Heart right ventricle (tissue), 16 donors: ENCODE measurements around the gene EPYC. TPM values are rescaled to one million over a fixed set of nuclear protein-coding genes. Genes with fewer than 3 reads are reported as not detected.

Experiments used
- ATAC-seq, 8 donors: fragments of 200-7000 bp; cut with Tn5 transposase; one replicate each; pipeline ENCODE4 v1.9.1; 2020; ENCODE audit warnings: mild to moderate bottlenecking in 8 of 8, moderate library complexity in 8 of 8, moderate number of reproducible peaks in 1 of 8
- DNase-seq, 2 donors: peaks; one replicate each; pipeline ENCODE4 v3.0.0-alpha.2; 2020
- H3K27ac ChIP-seq, 10 donors: fragments of 200-600 bp; sonication (generic) in 2 of 10; one replicate each; pipeline versions ENCODE4 v1.5.0 to v1.8.0; 2020 to 2022; ENCODE audit warnings: mild to moderate bottlenecking in 3 of 10
- H3K27me3 ChIP-seq, 7 donors: fragments of 200-600 bp; one replicate each; pipeline ENCODE4 v1.8.0; 2021 to 2022; ENCODE audit warnings: mild to moderate bottlenecking in 2 of 7
- H3K36me3 ChIP-seq, 9 donors: fragments of 200-600 bp; sonication (generic) in 1 of 9; one replicate each; pipeline versions ENCODE4 v1.5.0 to v1.8.0; 2020 to 2022; ENCODE audit warnings: mild to moderate bottlenecking in 2 of 9
- H3K4me1 ChIP-seq, 9 donors: fragments of 200-600 bp; sonication (generic) in 1 of 9; one replicate each; pipeline versions ENCODE4 v1.5.0 to v1.8.0; 2020 to 2022; ENCODE audit warnings: mild to moderate bottlenecking in 4 of 9
- H3K4me3 ChIP-seq, 10 donors: fragments of 200-600 bp; sonication (generic) in 2 of 10; one replicate each; pipeline versions ENCODE4 v1.5.0 to v1.8.0; 2020 to 2022; ENCODE audit warnings: mild to moderate bottlenecking in 7 of 10, moderate library complexity in 2 of 10
- H3K9me3 ChIP-seq, 11 donors: fragments of 200-600 bp in 10 of 11; sonication (generic) in 2 of 11; one replicate each; pipeline versions ENCODE4 v1.5.0 to v1.8.0; 2013 to 2022; ENCODE audit warnings: mild to moderate bottlenecking in 2 of 11, control low read depth in 1 of 11, moderate library complexity in 1 of 11
- WGBS, 2 donors: extraction: QIAGEN DNeasy Blood & Tissue Kit; methylation state at CpG; one replicate each; pipeline ENCODE4 v1.1.7; 2013; ENCODE audit warnings: inconsistent platforms in 1 of 2; 5-methylcytosine and 5-hydroxymethylcytosine counted together
- intact Hi-C, 10 donors: fragments of 100-400 bp; cut with DNase I; formaldehyde crosslinking; loops; one replicate each; pipeline versions ENCODE4 v1.11.1 to v1.14.2; 2022
- polyA plus RNA-seq, 2 donors: library from polyadenylated mRNA; stranded (reverse); fragments of 200-250 nt; gene quantifications; one replicate each; pipeline ENCODE4 v1.2.3, GENCODE V29; 2013
- total RNA-seq, 10 donors: library from RNA; stranded (reverse); fragmentation: NEBNext Ultra II Directional in 3 of 10; extraction: Animal tissue kit (Norgen Biotek cat#: 25700) in 3 of 10; gene quantifications; one replicate each; pipeline versions ENCODE4 v1.2.1 to v1.2.4, GENCODE V29; 2021 to 2023
- TF ChIP-seq, protein P1 (sequence below), 9 donors: fragments of 200-600 bp; sonication (generic) in 2 of 9; IDR thresholded peaks; one replicate each; pipeline versions ENCODE4 v1.5.0 to v1.8.0; 2021 to 2022; ENCODE audit warnings: antibody characterized with exemption in 9 of 9, mild to moderate bottlenecking in 5 of 9, moderate library complexity in 1 of 9
- donor health status: Arrhythmogenic right ventricular cardiomyopathy.
- donor health status: ischemic (EF 13 %, LVEDD 7.1; RV severe dilation, severe dysfunction).
- donor health status: healthy with polysubstance abuse.
- donor health status: DM: no; HTN: yes; CAD: no.
- donor health status: DM: no; HTN: no; CAD: no.
- donor health status: ischemic (EF 25% LVEDD 6.9; RV normal size, moderate dysfunction).
- donor health status: ischemic (EF 25% LVEDD 5.7; RV mildly dilated, moderate dysfunction).
- donor health status: healthy.
- donor health status: DM: yes; HTN: yes; CAD: no.
- donor health status: Ischemic cardiomyopathy.
- donor health status: ischemic (EF 35%, LVEDD 5.7; RV mildly dilated, moderate dysfunction).
- donor health status: nonischemic (EF 11% LVEDD 7.7; RV severe dilation, severe dysfunction).
- donor health status: DM: yes; HTN: yes; CAD: no.
- donor health status: PGD.
- donor health status: ischemic (EF 29% LVEDD 5.4; RV normal size, mild dysfunction).
- donor health status: nonischemic (EF 23%, LVEDD 6.1; RV moderate dilation, normal function).

EPYC gene
- total and polyA plus RNA-seq, 12 donors: not detected

DNA sequence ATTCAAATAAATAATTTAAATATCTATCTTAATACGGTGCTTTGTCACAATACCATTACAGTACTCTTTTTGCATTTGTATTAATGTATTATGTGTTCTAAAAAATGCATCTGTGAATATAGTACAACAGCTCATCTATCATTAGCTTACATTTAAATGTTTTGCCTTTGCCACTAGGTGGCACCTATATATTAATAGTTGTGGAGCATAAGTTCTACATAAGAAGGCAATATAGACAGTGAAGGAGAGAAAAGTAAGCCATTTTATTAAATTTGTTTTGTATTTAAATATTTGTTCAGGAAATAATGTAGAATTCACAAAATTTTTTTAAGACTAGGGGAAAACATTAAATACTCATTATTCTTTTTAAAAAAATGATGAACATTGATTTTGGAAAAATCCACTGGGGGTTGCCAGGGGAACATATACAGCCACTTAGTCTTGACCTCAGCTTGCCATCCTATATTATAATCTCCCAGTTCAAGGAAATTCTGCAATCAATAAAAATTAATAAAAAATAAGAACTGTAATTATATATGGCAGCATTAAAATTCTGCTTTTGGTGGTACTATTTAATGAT lies 59.6 kb downstream of the EPYC start:
- H3K4me1 ChIP-seq: no peaks in the 10 kb centered on the region
- no peak for DNase-seq
- WGBS, 2 donors: 28 to 37% methylated on average over 1 of the region's 1 CpG
- intact Hi-C loops: no loop called here
- no peaks in the 10 kb centered on the region for H3K27me3 ChIP-seq
- no peaks in the 10 kb centered on the region for H3K36me3 ChIP-seq
- no peak overlapping the region for H3K4me3 ChIP-seq
- no peaks in the 10 kb centered on the region for H3K9me3 ChIP-seq
- H3K27ac ChIP-seq: no peak overlapping the region
- TF ChIP-seq, protein P1, sequence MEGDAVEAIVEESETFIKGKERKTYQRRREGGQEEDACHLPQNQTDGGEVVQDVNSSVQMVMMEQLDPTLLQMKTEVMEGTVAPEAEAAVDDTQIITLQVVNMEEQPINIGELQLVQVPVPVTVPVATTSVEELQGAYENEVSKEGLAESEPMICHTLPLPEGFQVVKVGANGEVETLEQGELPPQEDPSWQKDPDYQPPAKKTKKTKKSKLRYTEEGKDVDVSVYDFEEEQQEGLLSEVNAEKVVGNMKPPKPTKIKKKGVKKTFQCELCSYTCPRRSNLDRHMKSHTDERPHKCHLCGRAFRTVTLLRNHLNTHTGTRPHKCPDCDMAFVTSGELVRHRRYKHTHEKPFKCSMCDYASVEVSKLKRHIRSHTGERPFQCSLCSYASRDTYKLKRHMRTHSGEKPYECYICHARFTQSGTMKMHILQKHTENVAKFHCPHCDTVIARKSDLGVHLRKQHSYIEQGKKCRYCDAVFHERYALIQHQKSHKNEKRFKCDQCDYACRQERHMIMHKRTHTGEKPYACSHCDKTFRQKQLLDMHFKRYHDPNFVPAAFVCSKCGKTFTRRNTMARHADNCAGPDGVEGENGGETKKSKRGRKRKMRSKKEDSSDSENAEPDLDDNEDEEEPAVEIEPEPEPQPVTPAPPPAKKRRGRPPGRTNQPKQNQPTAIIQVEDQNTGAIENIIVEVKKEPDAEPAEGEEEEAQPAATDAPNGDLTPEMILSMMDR (IDR thresholded peaks at IDR 0.05): peak in 7 of 9 donors; percentile 36 to 66 (median 55)
- no peak for ATAC-seq

DNA sequence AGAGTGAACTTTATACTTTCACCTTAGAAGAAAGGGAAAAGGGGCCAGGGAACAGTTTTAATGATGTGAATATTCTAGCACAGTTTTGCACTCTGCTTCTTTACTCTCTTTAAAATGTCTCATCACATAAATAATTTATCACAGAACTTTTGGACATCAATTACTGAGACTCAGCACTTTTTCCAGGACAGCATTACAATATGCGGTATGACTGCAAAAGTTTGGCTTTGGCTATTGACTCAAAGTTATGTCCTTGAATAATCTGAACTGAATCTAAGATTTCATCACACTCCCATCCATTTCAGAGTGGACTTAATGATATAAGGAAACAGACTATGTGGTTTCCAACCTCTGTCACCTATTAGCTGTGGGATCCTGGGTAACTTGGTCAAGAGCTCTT lies 61.5 kb downstream of the EPYC start:
- Histone ChIP-seq H3K4me1 (no peaks in the 10 kb centered on the region), H3K9me3 (no peaks in the 10 kb centered on the region), H3K4me3 (no peak overlapping the region), H3K36me3 (no peaks in the 10 kb centered on the region), H3K27me3 (no peaks in the 10 kb centered on the region), H3K27ac (no peak overlapping the region)
- WGBS, 2 donors: 85 to 93% methylated on average over 1 of the region's 1 CpG
- no peak for ATAC-seq
- no peak for DNase-seq
- TF ChIP-seq, protein P1 (IDR thresholded peaks at IDR 0.05): no peak
- intact Hi-C loops: no loop called here

DNA sequence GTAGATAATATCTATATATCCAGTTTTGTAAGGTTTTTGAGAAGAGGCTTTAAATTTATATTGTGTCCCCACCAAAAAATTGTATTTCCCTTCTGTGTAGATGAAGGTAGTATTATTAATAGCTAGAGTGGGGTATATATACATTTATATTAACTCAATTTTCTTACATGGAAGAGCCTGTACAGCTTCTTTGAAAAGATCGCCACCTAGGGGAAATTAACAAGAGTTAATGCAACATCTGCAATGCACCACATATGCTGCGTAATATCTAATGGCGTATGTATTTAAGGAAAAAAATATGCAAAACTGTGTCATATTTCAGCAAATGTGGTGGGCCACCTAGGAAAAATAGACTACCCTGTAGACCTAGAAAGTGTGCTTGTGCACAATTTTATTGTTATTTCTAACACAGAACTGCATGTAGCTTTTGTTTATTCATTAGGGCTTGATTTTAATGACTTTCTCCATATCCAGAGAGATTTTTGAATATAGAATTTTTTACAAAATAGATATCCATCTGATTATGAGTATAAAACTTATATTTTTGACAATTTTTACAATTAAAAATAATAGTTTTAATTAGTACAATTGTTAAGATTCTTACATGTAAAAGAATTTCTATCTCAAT lies 63.8 kb downstream of the EPYC start:
- WGBS, 2 donors: 46 to 47% methylated on average over 3 of the region's 3 CpGs
- peak in 1 of 8 donors; percentile 41 for ATAC-seq
- intact Hi-C loops: no loop called here

DNA sequence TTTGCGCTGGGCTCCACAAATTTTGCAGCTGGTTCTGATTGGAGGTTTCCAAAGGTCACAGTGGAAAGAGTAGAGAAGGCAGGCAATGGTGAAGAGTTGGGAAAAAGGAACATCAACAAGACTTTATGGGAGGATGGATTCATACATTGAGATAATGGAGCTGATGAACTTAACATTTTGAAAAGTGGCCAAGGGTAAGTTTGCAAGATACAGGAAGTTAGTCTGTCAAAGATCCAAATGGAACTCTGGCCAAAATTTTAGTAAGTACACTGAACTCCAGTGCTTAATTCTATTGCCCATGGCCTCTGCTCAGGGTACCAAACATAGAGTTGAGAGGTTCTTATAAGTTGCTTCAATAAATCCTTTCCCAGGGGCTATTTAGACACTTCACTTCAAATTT lies 65.4 kb downstream of the EPYC start:
- no peak overlapping the region for H3K27ac ChIP-seq
- no peaks in the 10 kb centered on the region for H3K36me3 ChIP-seq
- ATAC-seq: no peak
- H3K27me3 ChIP-seq: no peaks in the 10 kb centered on the region
- 88 to 89% methylated on average over 1 of the region's 1 CpG for WGBS, 2 donors
- TF ChIP-seq, protein P1 (IDR thresholded peaks at IDR 0.05): no peak
- intact Hi-C loops: loop anchor here in 2 of 10 donors (10.0 kb wide), 1 partner anchor 1395 kb away; no protein-coding TSS in a partner anchor
- no peak for DNase-seq
- H3K4me1 ChIP-seq: no peaks in the 10 kb centered on the region
- H3K4me3 ChIP-seq: no peak overlapping the region
- H3K9me3 ChIP-seq: no peaks in the 10 kb centered on the region

More for the DNA sequence above, 63.8 kb downstream of the EPYC start:
- DNase-seq: no peak
- TF ChIP-seq, protein P1 (IDR thresholded peaks at IDR 0.05): peak in 8 of 9 donors; percentile 35 to 70 (median 58)
- Histone ChIP-seq H3K27me3 (no peaks in the 10 kb centered on the region), H3K9me3 (no peaks in the 10 kb centered on the region), H3K27ac (no peak overlapping the region), H3K4me1 (no peaks in the 10 kb centered on the region), H3K36me3 (no peaks in the 10 kb centered on the region), H3K4me3 (no peak overlapping the region)
